GM04503 (cell line): ENCODE data around the gene IPO13.

Source experiments
- DNase-seq: peaks from one replicate; pipeline ENCODE4 v3.0.0-alpha.2; 2012; ENCODE audit warnings: low read depth

IPO13 gene

DNA sequence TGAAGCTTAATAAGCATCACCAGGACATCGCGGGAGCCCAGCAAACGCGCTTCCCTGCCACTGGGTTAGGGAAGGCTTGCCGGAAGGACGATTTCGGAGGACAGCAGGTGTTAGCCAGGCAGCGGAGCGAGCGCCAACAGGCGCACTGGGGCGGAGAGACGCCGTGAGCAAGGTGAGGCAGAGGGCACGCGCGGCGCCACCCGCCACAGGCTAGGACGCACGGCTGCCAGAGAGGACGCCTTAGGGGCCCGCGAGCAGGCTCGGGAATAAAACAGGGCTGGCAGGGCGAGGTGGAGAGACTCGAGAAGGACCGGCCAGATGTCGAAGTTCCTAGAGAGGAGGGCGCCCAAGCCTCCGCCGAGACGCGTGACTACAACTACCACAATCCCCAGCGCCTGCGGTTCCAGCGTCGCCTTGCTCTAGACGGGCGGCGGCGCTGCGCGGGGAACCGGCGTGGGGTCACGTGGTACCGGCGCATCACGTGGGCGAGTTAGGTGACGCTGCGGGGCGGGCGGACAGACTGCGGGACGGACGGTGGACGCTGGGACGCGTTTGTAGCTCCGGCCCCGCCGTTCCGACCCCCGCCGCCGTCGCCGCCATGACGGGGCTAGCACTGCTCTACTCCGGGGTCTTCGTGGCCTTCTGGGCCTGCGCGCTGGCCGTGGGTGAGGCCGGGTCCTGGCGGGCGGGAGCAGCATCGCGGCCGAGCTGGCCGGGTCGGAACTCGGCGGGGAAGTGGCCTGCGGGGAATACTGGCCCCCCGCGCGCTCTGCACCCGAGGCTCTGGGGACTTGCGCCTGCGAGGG is 27.9 kb downstream of the IPO13 start, which contains the start of gene ATP6V0B:
ATP6V0B (plus strand) TSS at position 518 of the 806 bp plus-strand sequence; CDS start at position 599, 81 bp downstream.
- peak; percentile 61 for DNase-seq

DNA sequence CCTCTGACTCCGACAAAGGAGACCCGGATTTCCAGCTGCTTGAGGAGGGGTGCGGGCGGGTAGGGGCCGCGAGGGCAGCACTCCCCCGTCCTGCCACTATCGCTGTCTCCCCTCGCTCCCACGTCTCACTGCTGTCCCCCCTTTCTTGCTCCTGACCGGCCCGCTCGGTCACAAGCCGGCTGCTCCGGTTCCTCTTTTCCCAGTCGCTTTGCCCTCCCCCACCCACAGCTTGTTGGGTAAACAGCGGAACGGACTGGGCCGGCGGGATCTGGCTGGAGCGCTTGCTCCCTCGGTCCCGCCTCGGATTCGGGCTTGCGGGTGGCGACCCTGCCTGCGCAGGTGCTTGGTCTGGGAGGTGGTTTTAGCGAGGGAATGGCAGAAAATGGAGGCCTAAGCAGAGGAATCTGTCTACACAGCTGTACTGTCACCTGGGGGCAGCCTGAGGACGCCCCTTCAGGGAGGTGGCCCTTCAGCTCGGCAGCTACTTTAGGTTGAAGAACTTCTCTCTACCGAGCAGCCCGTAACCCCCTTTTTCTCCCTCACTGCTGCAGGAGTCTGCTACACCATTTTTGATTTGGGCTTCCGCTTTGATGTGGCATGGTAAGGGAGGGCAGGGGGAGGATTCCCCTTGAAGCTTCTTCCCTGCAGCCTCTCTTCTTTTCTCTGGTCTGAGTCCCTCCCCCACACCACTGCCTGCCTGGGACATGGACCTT is 28.7 kb downstream of the IPO13 start:
- DNase-seq, result no peak

DNA sequence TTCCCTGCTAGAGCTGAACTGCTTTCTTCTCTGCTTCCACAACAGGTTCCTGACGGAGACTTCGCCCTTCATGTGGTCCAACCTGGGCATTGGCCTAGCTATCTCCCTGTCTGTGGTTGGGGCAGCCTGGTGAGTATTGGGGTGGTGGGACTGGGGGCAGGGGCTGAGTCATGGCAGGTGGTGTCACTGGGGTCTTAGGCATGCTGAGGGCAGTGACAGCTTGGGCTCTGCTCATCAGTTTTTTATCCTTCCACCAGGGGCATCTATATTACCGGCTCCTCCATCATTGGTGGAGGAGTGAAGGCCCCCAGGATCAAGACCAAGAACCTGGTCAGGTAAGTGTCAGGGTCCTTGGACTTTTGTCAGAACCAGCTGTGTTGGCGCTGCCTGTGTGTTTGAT is 29.3 kb downstream of the IPO13 start:
- DNase-seq, result no peak

DNA sequence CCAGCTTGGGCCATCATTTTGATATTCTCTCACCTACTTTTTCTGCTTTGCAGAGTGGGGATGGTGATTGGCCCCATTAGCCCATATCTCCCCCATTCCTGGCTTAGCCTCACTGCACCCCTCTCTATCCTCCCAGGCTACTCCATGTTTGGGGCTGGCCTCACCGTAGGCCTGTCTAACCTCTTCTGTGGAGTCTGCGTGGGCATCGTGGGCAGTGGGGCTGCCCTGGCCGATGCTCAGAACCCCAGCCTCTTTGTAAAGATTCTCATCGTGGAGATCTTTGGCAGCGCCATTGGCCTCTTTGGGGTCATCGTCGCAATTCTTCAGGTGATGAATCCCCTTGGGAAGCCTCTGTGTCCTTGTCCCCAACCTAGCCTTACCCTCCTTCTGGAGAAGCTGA is 30.1 kb downstream of the IPO13 start:
- no peak for DNase-seq

DNA sequence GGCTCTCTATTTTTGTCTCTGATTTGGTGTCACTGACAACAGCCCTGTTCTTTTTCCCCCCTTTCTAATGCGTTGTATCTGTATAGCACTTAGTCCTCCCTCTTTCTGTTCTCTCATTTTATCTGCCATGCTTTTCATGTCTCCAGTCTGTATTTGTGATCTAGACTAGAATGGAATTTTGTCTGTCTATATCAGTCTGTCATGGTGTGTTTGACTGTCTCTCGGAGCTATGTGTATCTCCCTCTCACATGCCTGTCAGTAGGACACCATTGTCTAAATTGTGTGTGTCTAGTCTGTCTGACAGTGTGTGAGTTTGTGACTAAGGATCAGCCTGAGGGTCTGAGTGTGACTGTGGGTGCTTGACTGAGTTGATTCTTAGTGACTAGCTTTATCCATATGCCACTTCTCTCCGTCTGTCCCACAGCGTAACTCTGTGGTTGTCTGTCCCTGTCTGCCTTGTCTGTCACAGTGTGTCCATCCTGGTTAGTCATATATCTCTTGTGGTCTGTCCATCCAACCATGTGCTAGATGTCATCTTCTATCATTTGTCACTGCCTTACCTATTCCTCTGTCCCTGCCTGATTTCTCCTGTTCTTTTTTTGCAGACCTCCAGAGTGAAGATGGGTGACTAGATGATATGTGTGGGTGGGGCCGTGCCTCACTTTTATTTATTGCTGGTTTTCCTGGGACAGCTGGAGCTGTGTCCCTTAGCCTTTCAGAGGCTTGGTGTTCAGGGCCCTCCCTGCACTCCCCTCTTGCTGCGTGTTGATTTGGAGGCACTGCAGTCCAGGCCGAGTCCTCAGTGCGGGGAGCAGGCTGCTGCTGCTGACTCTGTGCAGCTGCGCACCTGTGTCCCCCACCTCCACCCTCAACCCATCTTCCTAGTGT is 30.9 kb downstream of the IPO13 start:
- no peak for DNase-seq

DNA sequence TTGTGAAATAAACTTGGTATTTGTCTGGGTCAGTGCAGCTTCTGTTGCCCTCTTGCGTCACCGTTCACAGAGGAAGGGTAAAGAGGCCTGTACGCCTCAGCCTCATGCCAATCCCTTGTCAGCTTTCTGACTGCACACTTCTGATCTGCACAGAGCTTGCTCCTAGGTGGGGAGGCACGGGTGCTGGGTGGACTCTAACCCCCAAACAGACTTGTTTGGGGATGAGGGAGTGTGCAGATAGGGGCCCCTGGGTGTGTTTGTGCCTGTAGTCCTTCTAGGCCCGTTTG is 31.5 kb downstream of the IPO13 start:
- DNase-seq, result no peak

DNA sequence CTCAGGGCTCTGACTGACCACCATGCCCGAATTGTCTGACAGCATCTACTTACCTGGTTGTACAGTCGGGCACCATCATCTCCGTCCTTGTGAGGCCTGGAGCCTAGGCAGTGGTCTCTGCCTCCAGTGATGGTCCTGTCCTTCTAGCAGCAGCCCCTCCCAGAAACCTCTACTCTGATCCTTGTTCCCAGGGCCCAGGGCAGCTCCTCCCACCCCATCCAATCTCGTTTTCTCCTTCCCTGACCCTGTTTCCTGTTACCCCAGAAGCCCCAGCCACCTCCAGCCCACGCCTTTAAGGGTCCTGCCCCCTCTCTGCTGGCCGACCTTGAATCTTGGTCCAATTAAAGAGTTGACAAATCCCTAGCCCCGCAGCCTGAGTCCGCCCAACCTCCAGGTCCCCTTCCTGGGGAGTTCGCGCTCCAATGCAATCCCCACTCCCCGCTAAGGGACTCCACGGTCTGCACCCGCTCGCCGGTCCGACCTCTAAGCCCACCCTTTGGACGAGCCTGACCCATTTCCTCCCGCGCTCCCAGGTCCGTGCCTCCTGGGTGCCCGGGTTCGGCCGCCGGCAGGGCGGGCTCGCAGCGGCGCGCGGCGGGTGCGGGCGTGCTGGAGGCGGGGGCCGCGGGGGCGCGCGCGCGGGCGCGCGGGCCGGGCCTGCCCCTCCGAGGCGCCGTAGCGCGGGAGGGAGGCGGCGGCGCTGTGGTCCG is 32.0 kb downstream of the IPO13 start, which contains the start of gene B4GALT2:
B4GALT2 (plus strand) TSS at position 660 of the 710 bp plus-strand sequence. CDS start 1,951 bp downstream, outside the sequence.
- DNase-seq, result no peak

DNA sequence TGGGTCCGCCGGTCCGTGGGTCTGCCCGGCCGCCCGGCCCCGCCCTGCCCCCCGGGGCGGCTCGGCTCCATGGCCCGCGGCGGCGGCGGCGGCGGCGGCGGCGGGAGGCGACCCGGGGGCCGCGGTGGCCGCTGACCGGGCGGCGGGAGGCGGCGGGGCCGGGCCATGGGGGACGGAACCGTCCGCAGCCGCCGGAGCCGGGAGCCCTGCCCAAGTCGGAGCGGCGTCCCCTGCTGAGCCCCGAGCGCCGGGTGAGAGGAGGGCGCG is 32.4 kb downstream of the IPO13 start:
- no peak for DNase-seq

DNA sequence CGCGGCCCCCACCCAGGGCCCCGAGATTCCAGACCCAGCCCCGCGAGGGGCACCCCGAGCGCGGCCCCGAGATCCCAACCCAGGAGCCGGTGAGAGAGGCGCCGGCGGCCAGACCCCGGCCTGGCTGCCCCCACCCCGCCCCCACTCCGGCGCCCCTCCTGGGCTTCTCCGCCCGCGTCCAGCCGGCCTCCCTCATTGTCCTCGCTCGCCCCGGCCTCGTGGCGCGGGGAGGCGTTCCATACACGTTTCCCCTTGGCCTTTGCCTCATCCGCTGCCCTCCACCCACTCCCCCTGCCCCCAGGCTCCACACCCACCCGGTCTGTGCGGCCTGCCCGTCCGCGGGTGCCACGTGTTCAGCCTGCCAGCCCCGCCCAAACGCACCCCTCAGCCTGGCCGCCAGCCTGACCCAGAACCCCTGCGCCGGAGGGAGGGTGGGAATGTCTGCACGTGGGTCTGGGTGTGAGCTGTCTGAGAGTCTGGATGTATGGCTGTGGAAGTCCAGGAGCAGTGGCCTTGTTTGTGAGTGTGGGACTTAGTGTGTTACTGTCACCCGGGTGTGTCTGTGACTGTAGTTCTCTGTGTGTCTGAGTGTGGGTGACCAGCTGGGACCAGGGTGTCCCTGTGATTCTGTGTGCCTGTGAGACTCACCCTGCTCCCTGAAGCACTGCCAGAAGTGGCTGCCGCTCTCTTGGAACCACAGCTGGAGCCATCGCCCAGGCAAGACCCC is 32.9 kb downstream of the IPO13 start:
- DNase-seq, result no peak

DNA sequence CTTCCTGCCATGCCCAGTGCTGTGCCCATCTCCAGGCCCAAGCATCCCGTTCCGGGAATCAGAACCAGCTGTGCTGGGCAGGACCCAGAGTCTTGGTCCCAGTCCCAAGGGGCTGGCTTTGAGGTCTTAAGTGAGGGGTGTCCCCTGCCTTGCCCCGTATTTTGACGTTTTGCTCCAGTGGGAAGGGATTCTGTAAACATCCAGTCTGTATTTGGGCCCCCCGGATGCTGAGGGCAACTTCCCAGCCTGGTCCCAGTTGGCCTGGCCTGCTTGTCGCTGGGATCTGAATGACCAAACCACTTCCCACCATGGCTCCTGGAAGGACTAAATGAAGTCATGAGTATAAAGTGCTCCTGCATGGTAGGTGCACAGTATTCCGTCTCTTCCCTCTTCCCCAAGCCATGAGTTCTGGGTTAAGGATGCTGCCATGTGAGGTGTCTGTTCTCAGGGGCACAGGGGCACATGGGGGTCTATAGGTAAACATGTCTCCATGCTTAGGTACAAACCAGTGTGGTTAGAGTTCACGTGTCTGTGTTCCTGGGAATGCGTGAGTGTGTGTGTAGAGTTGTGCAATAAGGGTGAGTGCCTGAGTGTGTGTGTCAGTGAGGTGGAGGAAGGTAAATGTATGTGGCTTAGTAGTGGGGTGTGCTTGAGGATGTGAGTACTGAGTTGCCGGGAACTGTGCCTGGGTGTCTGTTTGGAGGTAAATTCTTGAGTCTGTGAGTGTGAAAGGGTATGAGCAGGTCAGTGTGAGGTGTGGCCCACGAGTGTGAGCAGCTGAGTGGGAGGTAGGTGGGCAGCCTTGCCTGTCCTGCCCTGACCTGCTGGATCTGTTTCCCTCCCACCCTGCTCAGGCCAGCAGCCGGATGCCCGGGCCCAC is 33.7 kb downstream of the IPO13 start:
- DNase-seq, result no peak

DNA sequence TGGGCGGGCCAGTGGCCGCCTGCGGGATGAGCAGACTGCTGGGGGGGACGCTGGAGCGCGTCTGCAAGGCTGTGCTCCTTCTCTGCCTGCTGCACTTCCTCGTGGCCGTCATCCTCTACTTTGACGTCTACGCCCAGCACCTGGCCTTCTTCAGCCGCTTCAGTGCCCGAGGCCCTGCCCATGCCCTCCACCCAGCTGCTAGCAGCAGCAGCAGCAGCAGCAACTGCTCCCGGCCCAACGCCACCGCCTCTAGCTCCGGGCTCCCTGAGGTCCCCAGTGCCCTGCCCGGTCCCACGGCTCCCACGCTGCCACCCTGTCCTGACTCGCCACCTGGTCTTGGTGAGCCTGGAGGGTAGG is 34.4 kb downstream of the IPO13 start:
- no peak for DNase-seq

DNA sequence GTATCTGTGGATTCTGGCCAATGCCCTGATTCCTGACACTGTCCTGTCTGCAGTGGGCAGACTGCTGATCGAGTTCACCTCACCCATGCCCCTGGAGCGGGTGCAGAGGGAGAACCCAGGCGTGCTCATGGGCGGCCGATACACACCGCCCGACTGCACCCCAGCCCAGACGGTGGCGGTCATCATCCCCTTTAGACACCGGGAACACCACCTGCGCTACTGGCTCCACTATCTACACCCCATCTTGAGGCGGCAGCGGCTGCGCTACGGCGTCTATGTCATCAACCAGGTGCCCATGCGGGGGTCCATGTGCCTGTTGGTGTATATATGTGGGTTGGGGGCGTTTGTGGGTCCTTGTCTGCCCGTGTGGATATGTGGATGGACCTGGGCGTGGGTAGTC is 34.9 kb downstream of the IPO13 start:
- no peak for DNase-seq

DNA sequence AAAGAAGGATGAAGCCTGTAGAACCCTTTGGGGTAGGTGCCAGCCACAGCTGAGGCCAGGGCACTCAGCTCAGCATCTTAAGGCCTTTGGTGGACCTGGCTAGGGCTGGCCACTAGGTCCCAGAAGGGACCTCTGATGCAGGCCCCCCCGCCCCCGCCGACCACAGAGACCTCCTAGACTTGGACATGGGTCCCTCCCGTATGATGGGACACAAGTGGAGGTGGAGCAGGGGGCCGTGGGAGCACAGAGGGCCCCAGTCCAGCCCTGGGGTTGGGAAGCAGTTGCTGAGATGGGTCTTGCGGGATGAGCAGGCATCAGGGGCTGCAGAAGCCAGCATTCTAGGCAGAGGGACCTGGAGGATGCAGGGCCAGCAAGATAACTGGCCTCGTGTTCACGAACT is 35.5 kb downstream of the IPO13 start:
- no peak for DNase-seq

DNA sequence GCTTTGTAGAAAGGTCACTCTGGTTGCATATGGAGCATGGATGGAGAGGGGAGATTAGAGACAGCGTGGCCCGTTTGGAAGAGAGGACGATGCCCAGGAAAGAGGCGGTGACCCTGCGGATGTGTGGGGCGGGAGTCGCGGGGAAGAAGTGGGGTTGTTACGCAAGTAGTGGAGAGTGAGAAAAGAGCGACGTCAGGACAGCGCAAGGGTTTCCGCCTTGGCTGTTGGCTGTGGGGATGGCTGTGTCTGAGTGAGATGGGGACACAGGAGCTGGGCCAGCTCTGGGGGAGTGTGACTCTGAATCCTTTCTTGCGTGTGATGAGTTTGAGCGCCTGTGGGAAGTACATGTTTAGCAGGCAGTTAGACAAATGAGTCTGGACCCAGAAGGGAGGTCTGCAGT is 36.1 kb downstream of the IPO13 start:
- DNase-seq, result no peak

DNA sequence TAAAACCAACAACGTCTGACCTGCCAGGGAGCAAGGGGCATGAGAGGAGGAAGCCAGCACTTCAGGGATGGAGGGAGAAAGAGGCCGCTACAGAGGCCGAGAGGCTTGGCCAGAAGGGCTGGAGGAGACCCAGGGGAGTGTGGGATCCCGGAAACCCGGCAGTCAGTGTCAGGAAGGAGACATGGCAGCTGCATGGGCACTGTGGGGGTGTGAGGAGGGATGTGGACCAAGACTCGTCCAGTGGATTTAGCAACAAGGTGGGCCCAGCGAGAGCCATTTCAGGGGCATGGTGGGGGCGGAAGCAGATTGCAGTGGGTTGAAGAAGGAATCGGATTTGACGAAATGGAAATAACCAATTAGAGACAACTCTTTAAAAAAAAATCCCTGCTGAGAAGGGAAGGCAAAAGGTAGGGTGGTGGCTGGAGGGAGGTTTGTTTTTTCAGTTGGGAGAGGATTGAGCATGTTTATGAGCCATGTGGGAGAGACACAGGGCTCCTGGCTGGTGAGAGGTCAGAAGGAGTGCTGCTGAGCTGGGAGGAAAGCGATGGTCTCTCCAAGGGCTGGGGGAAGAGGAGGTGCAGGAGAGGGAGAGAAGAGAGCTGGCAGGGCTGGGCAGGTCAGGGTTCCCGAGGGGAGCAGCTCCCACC is 36.6 kb downstream of the IPO13 start:
- no peak for DNase-seq

DNA sequence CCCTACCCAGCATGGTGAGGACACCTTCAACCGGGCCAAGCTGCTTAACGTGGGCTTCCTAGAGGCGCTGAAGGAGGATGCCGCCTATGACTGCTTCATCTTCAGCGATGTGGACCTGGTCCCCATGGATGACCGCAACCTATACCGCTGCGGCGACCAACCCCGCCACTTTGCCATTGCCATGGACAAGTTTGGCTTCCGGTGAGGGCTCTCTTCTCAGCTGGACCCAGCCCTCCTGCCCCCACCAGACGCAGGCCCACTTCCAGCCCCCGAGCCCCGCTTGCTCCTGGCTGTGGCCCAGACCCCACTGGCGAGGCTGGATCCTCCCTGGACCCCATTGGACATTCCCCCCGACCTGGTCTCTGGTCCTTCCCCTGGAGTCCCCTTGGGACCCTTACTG is 38.1 kb downstream of the IPO13 start:
- no peak for DNase-seq

DNA sequence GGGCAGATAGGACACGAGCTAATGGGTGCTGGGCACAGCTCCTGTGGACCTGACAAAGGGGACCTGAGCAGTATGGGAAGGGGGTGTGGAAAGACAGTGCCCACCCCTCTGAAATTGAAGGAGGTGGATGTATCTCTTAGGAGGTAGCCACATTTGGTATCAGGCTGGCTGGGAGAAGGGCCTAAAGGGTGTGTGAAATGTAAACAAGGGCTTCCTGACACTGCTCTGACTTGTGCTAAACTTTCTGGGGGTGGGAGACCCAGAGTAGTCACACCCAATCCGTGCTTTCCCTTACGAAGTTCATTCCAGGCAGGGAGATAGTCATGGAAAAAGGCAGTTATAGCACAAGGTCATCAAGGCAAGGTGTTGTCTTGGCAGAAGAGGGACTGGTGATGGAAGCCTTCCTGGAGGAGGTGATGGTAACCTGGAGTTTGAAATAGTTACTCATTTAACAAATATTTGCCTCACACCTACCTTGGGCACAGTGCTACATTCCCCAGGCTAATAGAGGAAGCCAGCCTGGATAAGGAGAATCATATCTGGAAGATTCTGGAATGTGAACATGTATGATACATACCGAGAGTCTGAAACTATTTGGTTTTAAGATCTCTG is 39.3 kb downstream of the IPO13 start:
- DNase-seq, result no peak

DNA sequence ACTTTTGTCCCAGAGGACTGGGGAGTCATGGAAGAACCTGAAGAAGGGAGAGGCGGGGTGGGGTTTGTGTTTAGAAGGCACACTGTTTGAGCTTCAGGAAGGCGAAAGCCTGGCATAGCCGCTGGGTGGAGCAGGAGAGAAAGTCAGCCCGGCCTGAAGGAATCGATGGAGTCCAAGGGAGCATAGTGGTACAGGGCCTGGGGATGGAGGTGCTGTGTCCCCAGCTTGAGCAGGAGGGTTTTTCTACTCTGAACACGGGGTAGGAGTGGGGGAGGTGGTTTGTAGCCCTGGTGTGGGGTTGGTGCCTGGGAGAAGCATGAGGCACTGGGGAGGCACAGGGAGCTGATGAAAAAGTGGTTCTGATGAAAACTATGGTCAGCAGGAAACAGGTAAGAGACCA is 40.0 kb downstream of the IPO13 start:
- DNase-seq, result no peak

DNA sequence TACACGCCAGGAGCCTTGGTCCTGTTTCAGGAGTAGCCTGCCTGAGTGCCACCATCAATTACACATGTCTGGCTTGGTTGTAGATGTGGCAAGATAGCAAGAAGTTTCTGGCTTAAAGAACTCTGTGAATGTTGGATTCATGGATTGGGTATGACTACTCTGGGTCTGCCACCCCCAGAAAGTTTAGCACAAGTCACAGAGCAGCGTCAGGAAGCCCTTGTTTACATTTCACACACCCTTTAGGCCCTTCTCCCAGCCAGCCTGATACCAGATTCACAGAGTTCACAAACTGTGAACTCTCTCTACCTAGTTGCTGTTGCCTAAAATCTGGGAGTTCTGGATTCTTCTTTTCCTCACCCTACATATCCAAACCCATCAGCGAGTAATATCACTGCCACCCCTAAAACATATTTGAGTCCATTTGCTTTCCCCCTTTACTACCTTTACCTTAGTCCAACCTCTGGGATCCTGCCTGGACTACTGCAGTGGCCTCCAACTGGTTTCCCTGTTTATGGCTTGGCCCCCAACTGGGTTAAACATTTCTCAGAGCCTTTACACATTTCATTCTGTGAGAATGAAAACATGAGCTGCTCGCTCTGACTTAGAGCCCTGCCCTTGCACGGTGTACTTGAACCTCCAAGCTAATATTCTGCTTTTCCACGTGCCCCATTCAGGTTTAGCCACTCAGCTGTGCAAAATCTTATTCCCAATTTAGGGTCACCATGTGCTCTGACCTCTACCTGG is 40.6 kb downstream of the IPO13 start:
- no peak for DNase-seq
